OCI-M1 (cell line): Measurements from ENCODE around the gene VSTM5.

Experiments
- DNase-seq: peaks from one replicate; lab custom pipeline; 2025; lab: John Stamatoyannopoulos, UW

The VSTM5 gene

DNA sequence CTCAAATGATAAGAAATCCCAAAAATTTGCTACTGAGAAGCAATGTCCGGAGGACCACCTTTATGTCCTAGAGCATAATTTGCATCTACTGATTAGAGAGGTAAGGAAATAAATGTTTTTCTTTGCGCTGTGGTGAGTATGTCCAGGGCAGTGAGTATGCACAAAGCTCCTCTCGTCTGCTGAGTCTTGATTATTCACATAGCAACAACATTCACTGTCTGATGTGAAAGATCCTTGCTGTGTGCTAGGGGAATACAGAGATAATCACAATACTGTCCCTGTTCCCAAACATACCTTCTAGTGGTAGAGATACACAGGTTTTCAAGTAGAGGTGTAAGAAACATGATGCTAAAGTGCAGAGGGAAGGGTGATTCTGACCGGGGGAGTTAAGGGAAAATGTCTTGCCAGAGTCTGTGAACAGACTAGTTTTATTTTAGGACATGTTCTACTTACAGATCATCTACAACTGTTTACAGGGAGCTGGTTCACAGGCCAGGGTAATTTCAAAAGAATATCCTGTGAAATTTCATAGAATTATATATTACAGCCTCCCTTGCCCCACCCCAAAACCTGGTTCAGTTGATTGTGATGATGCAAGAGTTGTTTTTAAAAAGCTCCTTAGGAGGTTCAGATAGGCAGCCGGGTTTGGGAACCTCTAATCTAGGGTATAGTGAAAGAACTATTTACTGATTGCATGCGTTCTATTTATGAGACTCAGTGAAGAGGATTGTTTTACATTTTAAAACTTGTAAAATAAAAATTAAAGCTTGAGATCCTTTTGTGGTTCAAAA, 53.8 kb downstream of the VSTM5 start:
- peak; percentile 18 for DNase-seq

DNA sequence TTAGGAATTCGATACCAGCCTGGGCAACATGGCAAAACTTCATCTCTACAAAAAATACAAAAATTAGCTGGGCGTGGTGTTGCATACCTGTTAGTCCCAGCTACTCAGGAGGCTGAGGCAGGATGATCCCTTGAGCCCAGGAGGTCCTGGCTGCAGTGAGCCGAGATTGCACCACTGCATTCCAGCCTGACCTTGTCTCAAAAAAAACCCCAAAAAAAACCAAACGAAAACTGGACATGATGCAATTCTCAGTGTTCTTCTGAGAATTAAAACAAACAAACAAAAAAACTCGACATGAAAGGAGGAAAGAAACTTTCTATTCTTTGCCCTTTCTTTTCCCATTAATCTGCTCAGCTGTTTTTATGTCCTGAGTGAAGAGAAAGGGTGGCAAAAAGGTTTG, 58.9 kb downstream of the VSTM5 start:
- DNase-seq: no peak

DNA sequence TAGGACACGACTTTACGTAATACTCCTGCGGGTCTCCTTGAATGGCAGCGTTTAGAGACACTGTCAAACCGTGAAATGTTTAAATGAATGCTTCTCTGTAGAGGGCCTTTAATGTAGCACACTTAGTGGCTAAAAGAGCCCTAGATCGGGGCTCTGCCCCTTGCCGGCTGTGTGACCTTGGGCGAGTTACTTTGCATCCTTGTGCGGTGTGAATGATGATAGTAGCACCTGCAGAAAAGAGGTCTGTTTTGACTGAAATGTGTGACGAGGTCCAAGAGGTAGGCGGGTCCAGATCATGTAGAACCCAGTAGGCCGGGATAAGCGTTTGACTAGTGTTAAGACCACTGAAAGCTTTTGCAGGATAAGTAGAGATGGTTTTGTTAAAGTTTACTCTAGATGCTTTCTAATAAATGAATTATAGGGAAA, 65.5 kb downstream of the VSTM5 start:
- DNase-seq: no peak

DNA sequence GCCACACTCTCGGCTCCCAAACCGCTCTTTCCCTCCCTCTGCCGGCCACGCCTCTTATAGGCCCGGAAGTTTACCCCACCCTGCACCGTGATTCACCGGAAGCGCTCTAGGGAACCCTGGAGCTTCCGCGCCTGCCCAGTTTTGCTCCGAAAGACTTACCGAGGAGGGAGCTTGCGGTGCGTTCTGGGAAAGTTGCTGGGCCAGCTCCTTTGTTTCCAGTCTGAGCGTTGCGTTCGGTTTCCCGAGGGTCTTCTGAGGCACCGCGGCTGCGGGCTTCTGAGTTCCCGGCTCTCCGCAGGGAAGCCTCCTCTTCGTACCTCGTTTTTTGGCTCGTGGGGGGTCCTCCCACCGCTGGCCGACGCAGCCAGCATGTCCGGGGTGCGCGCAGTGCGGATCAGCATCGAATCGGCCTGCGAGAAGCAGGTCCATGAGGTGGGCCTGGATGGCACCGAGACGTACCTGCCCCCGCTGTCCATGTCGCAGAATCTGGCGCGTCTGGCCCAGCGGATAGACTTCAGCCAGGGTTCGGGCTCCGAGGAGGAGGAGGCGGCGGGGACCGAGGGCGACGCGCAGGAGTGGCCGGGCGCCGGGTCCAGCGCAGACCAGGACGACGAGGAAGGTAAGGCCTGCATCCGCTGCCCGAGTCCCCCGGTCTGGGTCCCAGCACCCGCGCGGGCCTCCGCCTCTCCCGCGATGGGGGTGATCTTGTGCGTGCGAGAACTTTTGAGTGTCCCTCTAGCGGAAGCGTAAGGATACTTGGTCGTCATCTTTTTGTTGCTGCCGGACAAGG, 66.1 kb downstream of the VSTM5 start, which contains the start of gene MED17:
TSS of gene MED17 (plus strand) at position 138 of the 790 bp plus-strand sequence. CDS start at position 370, 232 bp downstream.
- DNase-seq: peak; percentile 95

DNA sequence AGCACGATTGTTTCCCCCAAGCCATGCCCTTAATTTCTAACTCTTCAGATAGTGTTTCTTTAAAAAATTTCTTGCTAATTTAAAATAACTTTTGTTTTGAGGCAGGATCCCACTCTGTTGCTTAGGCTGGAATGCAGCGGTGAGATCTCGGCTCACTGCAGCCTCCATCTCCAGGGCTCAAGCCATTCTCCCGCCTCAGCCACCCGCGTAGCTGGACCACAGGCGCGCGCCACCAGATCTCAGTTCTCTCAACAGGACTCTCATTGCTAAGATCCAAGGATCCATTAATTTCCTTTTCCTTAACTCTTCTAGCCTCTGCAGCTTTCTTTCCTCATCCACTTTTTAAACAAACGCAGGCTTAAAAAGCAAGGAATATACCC, 66.7 kb downstream of the VSTM5 start:
- no peak for DNase-seq

DNA sequence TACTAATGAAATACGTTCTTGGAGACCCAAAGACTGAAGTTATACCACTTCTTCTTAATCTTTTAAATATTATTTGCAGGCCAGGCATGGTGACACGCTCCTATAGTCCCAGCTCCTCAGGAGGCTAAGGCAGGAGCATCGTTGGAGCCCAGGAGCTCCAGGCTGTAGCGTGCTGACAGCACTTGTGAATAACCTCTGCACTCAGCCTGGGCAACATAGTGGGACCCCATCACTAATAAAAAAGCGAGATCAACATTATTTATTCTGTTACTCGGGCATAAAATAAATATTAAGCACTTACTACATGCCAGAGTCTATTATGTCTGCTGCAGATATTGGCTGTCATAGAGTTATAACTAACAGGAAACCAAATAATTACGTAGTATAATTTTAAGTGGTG, 67.1 kb downstream of the VSTM5 start:
- no peak for DNase-seq

DNA sequence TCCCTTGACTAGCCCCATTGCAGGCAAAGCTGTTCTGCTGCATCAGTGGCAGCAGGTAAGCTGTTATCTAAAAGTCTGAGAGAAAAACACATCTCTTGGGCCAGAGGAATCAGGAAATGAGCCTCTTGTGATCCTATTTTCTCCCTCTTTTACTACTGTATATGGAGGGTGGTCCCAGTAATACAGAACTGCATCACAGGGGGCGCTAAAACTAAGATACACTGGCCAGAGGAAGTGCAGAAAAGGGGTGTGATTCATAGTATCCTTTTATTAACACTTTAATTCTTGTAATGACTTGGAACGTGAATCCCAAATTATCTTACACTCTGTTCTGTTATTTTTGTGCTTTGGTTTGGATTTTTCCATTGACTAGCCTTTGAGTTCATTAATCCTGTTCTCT, 75.1 kb downstream of the VSTM5 start:
- DNase-seq: peak; percentile 56

DNA sequence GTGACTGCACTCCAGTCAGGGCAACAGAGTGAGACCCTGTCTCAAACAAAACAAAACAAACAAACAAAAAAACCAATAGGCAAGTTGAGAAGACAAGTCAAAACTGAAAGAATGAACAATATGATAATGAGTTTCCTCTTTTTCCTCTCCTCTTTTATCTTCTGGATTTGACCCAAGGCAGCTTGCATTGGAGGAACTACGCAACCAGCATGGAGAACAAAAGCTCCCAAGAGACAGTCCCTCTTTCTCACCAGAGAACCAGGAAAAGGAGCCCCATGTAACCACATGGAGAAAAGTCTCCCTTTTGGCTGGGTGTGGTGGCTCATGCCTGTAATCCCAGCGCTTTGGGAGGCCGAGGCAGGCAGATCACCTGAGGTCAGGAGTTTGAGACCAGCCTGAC, 75.9 kb downstream of the VSTM5 start:
- DNase-seq: peak; percentile 22

DNA sequence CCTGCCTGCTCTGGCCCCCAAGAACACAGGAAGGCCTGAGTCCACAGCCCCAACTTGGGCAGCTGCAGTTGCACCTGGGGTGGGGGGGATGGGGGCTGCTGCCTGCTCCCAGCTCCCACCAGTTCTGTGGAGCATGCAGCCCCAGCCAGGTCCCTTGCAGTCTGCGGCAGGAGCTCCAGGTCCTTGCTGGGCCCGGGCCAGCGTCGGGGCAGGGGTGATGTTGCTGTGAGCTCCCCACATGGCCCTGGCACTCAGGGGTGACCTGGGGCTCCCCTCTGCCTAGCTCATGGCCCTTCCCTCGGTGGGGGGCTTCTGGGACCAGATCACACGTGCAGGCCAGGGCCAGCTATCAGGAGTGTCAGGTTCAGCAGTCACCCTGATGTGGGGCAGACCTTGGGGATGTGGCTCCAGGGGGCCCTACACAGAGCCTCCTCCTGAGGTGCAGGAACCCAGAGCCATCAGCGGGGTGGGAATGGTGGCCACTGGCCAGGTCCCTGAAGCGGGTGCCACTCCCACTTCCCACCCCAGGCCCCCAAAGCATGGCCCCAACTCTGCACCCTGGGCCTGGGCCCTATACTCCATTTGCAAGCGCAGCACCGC, 76.7 kb downstream of the VSTM5 start:
- no peak for DNase-seq

DNA sequence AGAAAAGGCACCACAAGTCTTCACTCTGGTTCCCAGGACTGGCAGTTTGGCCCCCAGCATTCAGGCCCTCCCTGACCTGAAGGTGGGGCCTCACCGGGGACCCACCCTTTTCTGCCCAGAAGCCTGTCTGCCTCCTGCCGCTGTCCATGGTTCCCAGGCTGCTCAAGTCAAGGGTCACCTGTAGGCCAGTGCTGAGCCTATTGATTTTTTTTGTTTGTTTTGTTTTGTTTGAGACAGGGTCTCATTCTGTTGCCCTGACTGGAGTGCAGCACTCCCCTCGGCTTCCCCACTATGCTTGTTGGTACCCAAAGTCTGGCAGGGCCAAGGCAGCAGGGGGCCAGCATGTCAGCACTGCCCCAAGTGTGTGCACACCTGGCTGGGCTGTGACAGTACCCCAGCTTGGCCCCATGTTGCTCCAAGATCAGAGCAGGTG, 77.4 kb downstream of the VSTM5 start:
- DNase-seq: no peak

DNA sequence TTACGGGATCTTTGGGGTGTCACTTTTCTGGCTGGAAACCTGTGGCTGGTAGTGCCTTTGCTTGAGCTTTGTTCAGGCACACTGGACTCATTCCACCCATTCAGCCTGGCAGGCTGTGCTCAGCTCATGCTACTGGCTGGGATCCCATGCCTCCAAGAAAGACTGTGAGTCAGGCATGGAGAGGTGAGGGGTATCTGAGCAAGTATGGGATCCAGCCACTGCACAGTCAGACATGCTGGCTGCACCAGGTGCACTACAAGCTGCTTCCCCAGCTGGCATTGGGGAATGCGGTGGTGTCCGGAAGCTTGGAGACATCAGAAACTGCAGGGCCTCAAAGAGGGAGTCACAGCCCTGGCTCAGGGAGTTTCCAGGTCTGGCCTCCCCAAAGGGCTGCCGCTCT, 78.3 kb downstream of the VSTM5 start:
- no peak for DNase-seq

DNA sequence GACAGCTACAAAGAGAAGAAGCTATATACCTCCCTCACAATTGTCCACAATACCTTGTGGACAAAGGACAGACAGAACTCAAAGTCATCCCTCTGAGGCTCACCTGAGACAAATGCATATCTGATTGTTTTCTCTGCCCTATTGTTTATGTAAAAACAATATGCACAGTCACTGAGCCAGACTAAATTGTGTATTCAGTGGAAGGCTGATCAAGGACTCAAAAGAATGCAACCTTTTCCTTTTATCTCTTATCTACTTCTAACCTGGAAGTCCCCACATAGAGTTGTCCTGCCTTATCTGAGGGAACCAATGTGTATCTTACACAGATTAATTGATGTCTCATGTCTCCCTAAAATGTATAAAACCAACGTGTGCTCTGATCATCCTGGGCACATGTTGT, 80.3 kb downstream of the VSTM5 start:
- DNase-seq: no peak
